Activated T-helper 2 cell treated with anti-CD3 and anti-CD28 coated beads, Interferon-gamma antibody, Interleukin-2, Interleukin-4, amounts not matched to agents 10 μg/mL and 5 μg/mL and 100 μg/mL, durations not matched to agents 14 hours and 24 hours and 36 hours (primary cell): Measurements from ENCODE around the gene PRR36. TPM values are rescaled to one million over a fixed set of nuclear protein-coding genes. Genes with fewer than 3 reads are reported as not detected.
"Not testable (repeated sequence)": the region's sequence is repeated elsewhere in the genome, so short reads cannot be mapped to it uniquely, and the experiment has no call there.

ENCODE experiments used
- DNase-seq: peaks from one replicate; pipeline ENCODE4 v3.0.0; 2021; ENCODE audit warnings: low spot score
- H3K27ac Mint-ChIP-seq: one replicate; pipeline ENCODE4 v1.8.0; 2021; ENCODE audit warnings: mixed read lengths
- H3K27me3 Mint-ChIP-seq: one replicate; pipeline ENCODE4 v1.8.0; 2021; ENCODE audit warnings: low read depth, mixed read lengths
- H3K36me3 Mint-ChIP-seq: one replicate; pipeline ENCODE4 v1.8.0; 2021; ENCODE audit warnings: low read depth, mixed read lengths
- H3K4me1 Mint-ChIP-seq: one replicate; pipeline ENCODE4 v1.8.0; 2021; ENCODE audit warnings: low read depth, mixed read lengths
- H3K4me3 Mint-ChIP-seq: one replicate; pipeline ENCODE4 v1.8.0; 2021; ENCODE audit warnings: low read depth, mild to moderate bottlenecking, moderate library complexity, mixed read lengths
- H3K9me3 Mint-ChIP-seq: one replicate; pipeline ENCODE4 v1.8.0; 2021; ENCODE audit warnings: mixed read lengths
- intact Hi-C: fragments of 100-400 bp; cut with micrococcal nuclease; formaldehyde crosslinking; loops from one replicate; pipeline ENCODE4 v1.15.1; 2023
- total RNA-seq: library from RNA; stranded (reverse); gene quantifications from 2 replicates; pipeline ENCODE4 v1.2.3, GENCODE V29; 2022

Gene PRR36
- total RNA-seq: 0.05 TPM in 1 of 2 replicates, not detected in the other

DNA sequence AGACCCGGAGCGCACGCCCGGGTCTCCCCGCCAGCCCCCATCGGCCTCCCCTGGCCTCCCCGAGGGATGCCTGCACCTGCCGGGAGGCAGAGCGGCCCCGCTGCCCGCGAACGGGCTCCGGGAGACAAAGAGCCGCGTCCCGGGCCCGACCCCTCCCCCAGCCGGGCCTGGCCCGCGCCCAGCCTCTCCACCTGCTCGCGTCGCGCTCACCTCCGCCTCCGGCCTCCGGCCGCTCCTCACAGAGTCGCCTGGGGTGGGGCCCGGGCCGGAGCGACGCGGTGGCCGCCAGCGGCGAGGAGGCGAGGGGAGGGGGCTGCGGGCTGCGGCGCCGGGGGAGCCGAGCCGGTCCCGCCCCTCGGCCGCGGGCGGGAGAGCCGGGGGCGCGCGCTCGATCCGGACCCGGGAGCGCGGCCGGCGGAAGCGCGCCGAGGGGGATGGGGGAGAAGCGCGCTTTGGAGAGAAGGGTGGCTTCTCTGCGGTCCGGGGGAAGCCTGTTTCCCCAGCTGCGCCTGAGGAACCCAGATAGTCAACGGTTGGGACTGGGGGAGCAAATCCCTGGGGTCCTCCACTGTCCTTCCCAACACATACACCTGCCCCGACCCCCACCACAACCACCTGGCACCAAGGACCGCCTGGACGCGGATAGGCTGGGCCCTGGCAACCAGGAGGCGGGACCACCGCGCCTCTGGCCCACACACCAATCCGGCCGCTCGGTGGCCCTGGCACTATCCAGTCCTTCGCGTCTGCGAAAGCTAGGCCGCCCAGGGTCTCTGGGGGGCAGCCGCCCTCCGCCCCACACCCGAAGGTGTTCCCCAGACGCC is at the start of gene PRR36:
Gene PRR36, minus strand, starts transcription at position 315 of the 821 bp plus-strand sequence. CDS start 701 bp downstream, outside the sequence.
- Mint-ChIP-seq H3K36me3 (no peaks in the 10 kb centered on the region), H3K4me1 (peaks cover 14% of the 10 kb centered on the region), H3K27ac (no peak within 1 kb of the TSS), H3K9me3 (no peaks in the 10 kb centered on the region), H3K4me3 (peak within 1 kb of the TSS; percentile 63), H3K27me3 (peaks cover 38% of the 10 kb centered on the region)
- no peak for DNase-seq
- intact Hi-C loops: no loop called here

- peaks cover 16% of the 10 kb centered on the region for H3K4me1 Mint-ChIP-seq
- H3K36me3 Mint-ChIP-seq: peaks cover 12% of the 10 kb centered on the region
- H3K27ac Mint-ChIP-seq: no peak overlapping the region
- no peak overlapping the region for H3K4me3 Mint-ChIP-seq
- no peaks in the 10 kb centered on the region for H3K9me3 Mint-ChIP-seq
- no peak for DNase-seq
- H3K27me3 Mint-ChIP-seq: peaks cover 5% of the 10 kb centered on the region
- intact Hi-C loops: no loop called here
Measured at GRCh38 chr19:7923295-7924191, 49.4 kb upstream of the PRR36 start.

DNA sequence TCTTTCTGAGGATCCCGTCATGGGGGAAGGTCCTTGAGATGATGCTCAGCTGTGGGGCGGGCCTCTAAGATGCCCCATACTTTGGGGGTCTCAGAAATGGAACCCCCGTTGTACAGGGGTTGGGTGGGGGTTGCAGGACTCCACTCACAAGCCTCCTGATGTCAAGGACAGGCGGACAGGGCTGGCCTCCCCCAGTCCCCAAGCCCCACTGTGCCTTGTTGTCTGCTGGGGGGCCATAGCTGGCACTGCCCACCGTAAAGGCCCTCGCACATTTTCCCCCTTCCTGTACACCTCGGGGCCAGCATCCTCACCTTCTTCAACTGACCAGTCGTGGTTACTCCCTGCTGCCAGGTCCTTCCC is 48.6 kb upstream of the PRR36 start:
- Mint-ChIP-seq H3K27ac (no peak overlapping the region), H3K4me1 (peaks cover 17% of the 10 kb centered on the region), H3K27me3 (peaks cover 12% of the 10 kb centered on the region), H3K36me3 (peaks cover 8% of the 10 kb centered on the region), H3K9me3 (no peaks in the 10 kb centered on the region), H3K4me3 (no peak overlapping the region)
- DNase-seq: no peak
- intact Hi-C loops: no loop called here

DNA sequence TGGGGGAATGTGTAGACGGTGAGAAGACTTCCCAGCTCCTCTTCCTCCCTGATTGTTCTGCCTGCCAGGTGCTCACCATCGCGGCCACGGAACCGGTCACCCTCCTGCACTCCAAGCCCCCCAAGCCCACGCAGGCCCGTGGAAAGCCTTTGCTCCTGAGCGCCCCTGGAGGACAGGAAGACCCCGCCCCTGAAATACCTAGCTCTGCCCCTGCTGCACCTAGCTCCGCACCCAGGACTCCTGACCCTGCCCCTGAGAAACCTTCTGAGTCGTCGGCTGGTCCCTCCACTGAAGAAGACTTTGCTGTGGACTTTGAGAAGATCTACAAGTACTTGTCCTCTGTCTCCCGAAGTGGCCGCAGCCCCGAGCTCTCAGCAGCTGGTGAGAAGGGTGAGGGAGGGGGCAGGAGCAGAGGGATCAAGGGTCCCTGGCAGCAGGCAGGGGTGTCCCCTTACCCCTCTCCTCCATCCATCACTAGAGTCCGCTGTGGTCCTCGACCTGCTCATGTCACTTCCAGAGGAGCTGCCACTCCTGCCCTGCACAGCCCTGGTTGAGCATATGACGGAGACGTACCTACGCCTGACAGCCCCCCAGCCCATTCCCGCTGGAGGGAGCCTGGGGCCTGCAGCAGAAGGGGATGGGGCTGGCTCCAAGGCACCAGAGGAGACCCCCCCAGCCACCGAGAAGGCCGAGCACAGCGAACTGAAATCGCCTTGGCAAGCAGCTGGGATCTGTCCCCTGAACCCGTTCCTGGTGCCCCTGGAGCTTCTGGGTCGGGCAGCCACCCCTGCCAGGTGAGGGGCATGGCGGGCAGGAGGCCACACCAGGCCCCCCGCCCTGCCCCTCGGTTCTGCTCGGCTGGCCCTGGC is 48.0 kb upstream of the PRR36 start:
- H3K27ac Mint-ChIP-seq: no peak overlapping the region

DNA sequence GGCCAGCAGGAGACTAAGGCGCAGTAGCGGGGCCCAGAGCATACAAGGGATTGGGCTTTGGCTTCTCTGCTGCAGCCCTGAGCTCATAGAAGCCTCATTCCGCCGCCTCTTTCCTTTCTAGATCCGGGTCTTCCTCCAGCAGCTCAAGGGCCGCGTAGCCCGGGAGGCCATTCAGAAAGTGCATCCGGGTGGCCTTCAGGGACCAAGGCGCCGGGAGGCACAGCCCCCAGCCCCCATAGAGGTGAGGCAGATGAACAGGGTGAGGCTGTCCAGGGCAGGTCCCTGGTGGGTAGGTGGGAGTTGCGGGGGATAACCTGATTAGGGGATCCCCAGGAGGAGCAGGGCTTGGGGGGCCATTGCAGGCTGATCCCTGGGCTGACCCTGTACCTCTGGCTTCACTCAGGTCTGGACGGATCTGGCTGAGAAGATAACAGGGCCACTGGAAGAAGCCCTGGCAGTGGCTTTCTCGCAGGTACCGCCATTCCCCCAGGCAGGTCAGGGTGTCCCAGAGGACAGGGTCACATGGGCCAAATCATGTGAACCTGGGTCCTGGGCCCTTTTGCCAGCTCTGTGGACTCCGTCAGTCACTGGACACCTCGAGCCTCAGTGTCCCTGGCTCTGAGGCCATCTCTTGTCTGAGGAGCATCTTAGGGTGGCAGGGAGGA is 47.2 kb upstream of the PRR36 start:
- Mint-ChIP-seq H3K9me3 (no peaks in the 10 kb centered on the region), H3K36me3 (peaks cover 7% of the 10 kb centered on the region), H3K27ac (peak overlapping the region; percentile 89), H3K4me3 (peak overlapping the region; percentile 82), H3K27me3 (peaks cover 15% of the 10 kb centered on the region), H3K4me1 (peaks cover 17% of the 10 kb centered on the region)
- DNase-seq: no peak
- intact Hi-C loops: loop anchor here (2.0 kb wide), 1 partner anchor 59 kb away; no protein-coding TSS in a partner anchor

More for the DNA sequence above, 48.0 kb upstream of the PRR36 start:
- intact Hi-C loops: loop anchor here (2.0 kb wide), 1 partner anchor 59 kb away; no protein-coding TSS in a partner anchor
- no peaks in the 10 kb centered on the region for H3K9me3 Mint-ChIP-seq
- H3K4me1 Mint-ChIP-seq: peaks cover 17% of the 10 kb centered on the region
- peaks cover 12% of the 10 kb centered on the region for H3K27me3 Mint-ChIP-seq
- peaks cover 8% of the 10 kb centered on the region for H3K36me3 Mint-ChIP-seq
- DNase-seq: no peak
- no peak overlapping the region for H3K4me3 Mint-ChIP-seq

DNA sequence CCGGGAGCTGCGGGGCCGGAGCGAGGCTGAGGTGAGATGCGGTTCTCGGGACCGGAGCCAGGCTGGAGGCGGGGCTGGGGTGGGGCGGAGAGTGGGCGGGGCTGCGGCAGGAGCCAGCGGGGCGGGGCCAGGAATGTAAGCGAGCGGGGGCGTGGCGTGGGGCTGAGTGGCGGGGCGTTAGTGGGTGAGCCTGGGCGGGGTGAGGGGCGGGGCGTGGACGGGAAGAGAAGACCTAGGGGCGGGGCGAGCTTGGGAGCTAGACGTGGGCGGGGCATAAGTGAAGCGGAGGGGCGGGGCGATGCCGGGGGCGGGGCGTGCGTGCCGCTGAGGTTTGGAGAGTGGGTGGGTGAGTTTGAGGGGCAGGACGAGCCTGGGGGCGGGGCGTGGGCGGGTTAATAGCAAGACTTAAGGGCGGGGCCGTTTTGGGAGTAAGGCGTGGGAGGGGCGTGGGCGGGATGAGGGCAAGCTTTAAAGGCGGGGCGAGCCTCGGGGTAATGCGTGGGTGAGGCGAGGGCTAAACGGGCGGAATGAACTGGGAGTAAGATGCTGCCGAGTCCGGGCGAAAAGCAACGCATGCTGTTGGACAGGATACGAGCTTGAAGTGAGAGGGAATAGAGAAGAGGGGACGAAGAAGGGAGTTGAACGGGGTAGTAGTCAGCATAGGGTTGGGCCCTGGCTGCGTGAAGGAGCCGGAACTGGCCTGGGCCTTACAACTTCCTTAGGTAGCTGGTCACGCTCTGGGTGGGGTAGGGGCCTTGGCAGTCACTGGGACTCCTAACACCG is 46.5 kb upstream of the PRR36 start:
- Mint-ChIP-seq H3K9me3 (no peaks in the 10 kb centered on the region), H3K27ac (peak overlapping the region; percentile 89), H3K4me1 (peaks cover 17% of the 10 kb centered on the region), H3K27me3 (peaks cover 19% of the 10 kb centered on the region), H3K4me3 (peak overlapping the region; percentile 82), H3K36me3 (peaks cover 6% of the 10 kb centered on the region)
- intact Hi-C loops: loop anchor here (1.0 to 2.0 kb wide), 3 partner anchors 17 to 58 kb away; partner anchors contain the start of genes MAP2K7 and TIMM44
- DNase-seq: peak; percentile 94

- peak; percentile 96 for DNase-seq
- Mint-ChIP-seq H3K36me3 (peaks cover 6% of the 10 kb centered on the region), H3K4me1 (peaks cover 15% of the 10 kb centered on the region), H3K27ac (peak within 1 kb of the TSS; percentile 89), H3K9me3 (no peaks in the 10 kb centered on the region), H3K4me3 (peak within 1 kb of the TSS; percentile 82), H3K27me3 (peaks cover 26% of the 10 kb centered on the region)
- intact Hi-C loops: loop anchor here (1.0 to 2.0 kb wide), 3 partner anchors 17 to 57 kb away; partner anchors contain the start of genes MAP2K7 and TIMM44
Measured at GRCh38 chr19:7919610-7920518, 45.7 kb upstream of the PRR36 start, which contains the start of gene SNAPC2. Gene SNAPC2, plus strand, starts transcription at chr19:7920338. Its CDS starts 29 bp downstream, at chr19:7920367.

GRCh38 chr19:7918615-7919421 is 44.6 kb upstream of the PRR36 start:
- no peak for DNase-seq
- H3K4me1 Mint-ChIP-seq: peaks cover 15% of the 10 kb centered on the region
- intact Hi-C loops: no loop called here
- H3K27ac Mint-ChIP-seq: no peak overlapping the region
- H3K9me3 Mint-ChIP-seq: no peaks in the 10 kb centered on the region
- H3K4me3 Mint-ChIP-seq: peak overlapping the region; percentile 82
- peaks cover 6% of the 10 kb centered on the region for H3K36me3 Mint-ChIP-seq
- H3K27me3 Mint-ChIP-seq: peaks cover 26% of the 10 kb centered on the region

- Mint-ChIP-seq H3K4me1 (peaks cover 15% of the 10 kb centered on the region), H3K4me3 (peak overlapping the region; percentile 45), H3K27me3 (peaks cover 26% of the 10 kb centered on the region)
- H3K27ac Mint-ChIP-seq, H3K9me3 Mint-ChIP-seq, DNase-seq, intact Hi-C loops, H3K36me3 Mint-ChIP-seq: not testable (repeated sequence)
Measured at GRCh38 chr19:7918062-7918614, 43.9 kb upstream of the PRR36 start.
